Activated T-helper 17 cell treated with anti-CD3 and anti-CD28 coated beads, Interleukin-2, amount 50 U/mL, for 72 hours (primary cell): ENCODE results near the gene B4GALT7. TPM values are rescaled to one million over a fixed set of nuclear protein-coding genes. Genes with fewer than 3 reads are reported as not detected.
A peak's percentile ranks its signal among the peaks of the same experiment; 100 is the strongest.
"Not testable (repeated sequence)": the region's sequence is repeated elsewhere in the genome, so short reads cannot be mapped to it uniquely, and the experiment has no call there.

Experiments used
- ATAC-seq: fragments of 150-1000 bp; cut with Tn5 transposase; replicated peaks from 2 replicates; pipeline ENCODE4 v1.10.0; 2021; ENCODE audit warnings: mild to moderate bottlenecking, moderate library complexity
- H3K27ac Mint-ChIP-seq: one replicate; pipeline ENCODE4 v1.8.0; 2022; ENCODE audit warnings: mixed read lengths
- H3K27me3 Mint-ChIP-seq: one replicate; pipeline ENCODE4 v1.8.0; 2022; ENCODE audit warnings: mixed read lengths
- H3K36me3 Mint-ChIP-seq: one replicate; pipeline ENCODE4 v1.8.0; 2022; ENCODE audit warnings: low read depth, mild to moderate bottlenecking, mixed read lengths
- H3K4me1 Mint-ChIP-seq: one replicate; pipeline ENCODE4 v1.8.0; 2022; ENCODE audit warnings: mixed read lengths
- H3K4me3 Mint-ChIP-seq: one replicate; pipeline ENCODE4 v1.8.0; 2022; ENCODE audit warnings: mild to moderate bottlenecking, mixed read lengths
- H3K9me3 Mint-ChIP-seq: one replicate; pipeline ENCODE4 v1.8.0; 2022; ENCODE audit warnings: mixed read lengths
- total RNA-seq, 2 donors: library from RNA; stranded (reverse); gene quantifications; one replicate each; pipeline ENCODE4 v1.2.3, GENCODE V29; 2022

B4GALT7 gene
- 10 to 100 TPM; 11.6 to 14.3 TPM for total RNA-seq

- Mint-ChIP-seq H3K4me1 (peaks cover 25% of the 10 kb centered on the region), H3K4me3 (peak within 1 kb of the TSS; percentile 88), H3K9me3 (no peaks in the 10 kb centered on the region), H3K27me3 (no peaks in the 10 kb centered on the region), H3K36me3 (peaks cover 19% of the 10 kb centered on the region), H3K27ac (peak within 1 kb of the TSS; percentile 91)
- peak; percentile 89 for ATAC-seq
Measured at GRCh38 chr5:177599731-177600507, at the start of gene B4GALT7. TSS of gene B4GALT7 (plus strand) at chr5:177600132. CDS start at chr5:177600211, 79 bp downstream.

- Mint-ChIP-seq H3K4me1 (peaks cover 16% of the 10 kb centered on the region), H3K27ac (peak overlapping the region; percentile 78), H3K36me3 (peaks cover 38% of the 10 kb centered on the region), H3K27me3 (no peaks in the 10 kb centered on the region), H3K9me3 (no peaks in the 10 kb centered on the region), H3K4me3 (peak overlapping the region; percentile 75)
- no peak for ATAC-seq
Measured at GRCh38 chr5:177552839-177553455, 47.0 kb upstream of the B4GALT7 start.

GRCh38 chr5:177553671-177554429, 46.1 kb upstream of the B4GALT7 start:
- ATAC-seq = peak; percentile 51
- Mint-ChIP-seq H3K4me3 (peak overlapping the region; percentile 91), H3K27me3 (no peaks in the 10 kb centered on the region), H3K27ac (no peak overlapping the region), H3K4me1 (peaks cover 16% of the 10 kb centered on the region), H3K36me3 (peaks cover 35% of the 10 kb centered on the region), H3K9me3 (no peaks in the 10 kb centered on the region)

GRCh38 chr5:177554474-177555111, 45.3 kb upstream of the B4GALT7 start, which contains the start of gene FAM193B:
TSS of gene FAM193B (minus strand) at chr5:177554563. CDS start at chr5:177554458, 105 bp downstream.
- Mint-ChIP-seq H3K27me3 (no peaks in the 10 kb centered on the region), H3K4me3 (peak within 1 kb of the TSS; percentile 91)

GRCh38 chr5:177555228-177555627, 44.7 kb upstream of the B4GALT7 start:
- peaks cover 32% of the 10 kb centered on the region for H3K36me3 Mint-ChIP-seq
- ATAC-seq = no peak
- peak overlapping the region; percentile 91 for H3K4me3 Mint-ChIP-seq
- H3K27ac Mint-ChIP-seq = peak overlapping the region; percentile 88
- peaks cover 16% of the 10 kb centered on the region for H3K4me1 Mint-ChIP-seq
- no peaks in the 10 kb centered on the region for H3K9me3 Mint-ChIP-seq
- no peaks in the 10 kb centered on the region for H3K27me3 Mint-ChIP-seq

More at GRCh38 chr5:177554474-177555111, 45.3 kb upstream of the B4GALT7 start, which contains the start of gene FAM193B:
- peak; percentile 99 for ATAC-seq
- peaks cover 35% of the 10 kb centered on the region for H3K36me3 Mint-ChIP-seq
- H3K27ac Mint-ChIP-seq = peak within 1 kb of the TSS; percentile 88
- H3K4me1 Mint-ChIP-seq = peaks cover 16% of the 10 kb centered on the region
- H3K9me3 Mint-ChIP-seq = no peaks in the 10 kb centered on the region

- no peaks in the 10 kb centered on the region for H3K9me3 Mint-ChIP-seq
- H3K36me3 Mint-ChIP-seq = peaks cover 28% of the 10 kb centered on the region
- H3K27ac Mint-ChIP-seq = no peak overlapping the region
- no peak for ATAC-seq
- H3K27me3 Mint-ChIP-seq = no peaks in the 10 kb centered on the region
- H3K4me1 Mint-ChIP-seq = peaks cover 16% of the 10 kb centered on the region
- H3K4me3 Mint-ChIP-seq = peak overlapping the region; percentile 91
Measured at GRCh38 chr5:177555665-177556064, 44.3 kb upstream of the B4GALT7 start.

GRCh38 chr5:177557041-177557647, 42.8 kb upstream of the B4GALT7 start:
- ATAC-seq = no peak

GRCh38 chr5:177557796-177558195, 42.1 kb upstream of the B4GALT7 start:
- no peak for ATAC-seq
- Mint-ChIP-seq H3K27me3 (no peaks in the 10 kb centered on the region), H3K9me3 (no peaks in the 10 kb centered on the region), H3K4me3 (no peak overlapping the region), H3K27ac (no peak overlapping the region), H3K4me1 (peaks cover 6% of the 10 kb centered on the region), H3K36me3 (peaks cover 6% of the 10 kb centered on the region)

More at GRCh38 chr5:177557041-177557647, 42.8 kb upstream of the B4GALT7 start:
- no peaks in the 10 kb centered on the region for H3K27me3 Mint-ChIP-seq
- H3K9me3 Mint-ChIP-seq = no peaks in the 10 kb centered on the region
- no peak overlapping the region for H3K27ac Mint-ChIP-seq
- no peak overlapping the region for H3K4me3 Mint-ChIP-seq
- peaks cover 12% of the 10 kb centered on the region for H3K4me1 Mint-ChIP-seq
- peaks cover 13% of the 10 kb centered on the region for H3K36me3 Mint-ChIP-seq

- not testable (repeated sequence) for H3K9me3 Mint-ChIP-seq, H3K27ac Mint-ChIP-seq, ATAC-seq, H3K4me1 Mint-ChIP-seq, H3K36me3 Mint-ChIP-seq, H3K4me3 Mint-ChIP-seq, H3K27me3 Mint-ChIP-seq
Measured at GRCh38 chr5:177559446-177559941, 40.4 kb upstream of the B4GALT7 start.

GRCh38 chr5:177565046-177565445, 34.9 kb upstream of the B4GALT7 start:
- H3K9me3 Mint-ChIP-seq = no peaks in the 10 kb centered on the region
- H3K4me3 Mint-ChIP-seq = no peak overlapping the region
- no peaks in the 10 kb centered on the region for H3K36me3 Mint-ChIP-seq
- H3K27me3 Mint-ChIP-seq = peaks cover 12% of the 10 kb centered on the region
- no peak overlapping the region for H3K27ac Mint-ChIP-seq
- H3K4me1 Mint-ChIP-seq = no peaks in the 10 kb centered on the region
- peak; percentile 29 for ATAC-seq

GRCh38 chr5:177568326-177568725, 31.6 kb upstream of the B4GALT7 start:
- Mint-ChIP-seq H3K4me3 (no peak overlapping the region), H3K36me3 (no peaks in the 10 kb centered on the region), H3K27me3 (peaks cover 12% of the 10 kb centered on the region), H3K27ac (no peak overlapping the region), H3K9me3 (no peaks in the 10 kb centered on the region), H3K4me1 (no peaks in the 10 kb centered on the region)
- no peak for ATAC-seq

- Mint-ChIP-seq H3K9me3 (no peaks in the 10 kb centered on the region), H3K36me3 (no peaks in the 10 kb centered on the region), H3K27me3 (peaks cover 12% of the 10 kb centered on the region), H3K27ac (no peak overlapping the region), H3K4me1 (no peaks in the 10 kb centered on the region), H3K4me3 (no peak overlapping the region)
- no peak for ATAC-seq
Measured at GRCh38 chr5:177569894-177570293, 30.0 kb upstream of the B4GALT7 start.

- ATAC-seq = no peak
- no peaks in the 10 kb centered on the region for H3K4me1 Mint-ChIP-seq
- H3K27me3 Mint-ChIP-seq = no peaks in the 10 kb centered on the region
- no peaks in the 10 kb centered on the region for H3K9me3 Mint-ChIP-seq
- H3K4me3 Mint-ChIP-seq = no peak overlapping the region
- no peaks in the 10 kb centered on the region for H3K36me3 Mint-ChIP-seq
- H3K27ac Mint-ChIP-seq = no peak overlapping the region
Measured at GRCh38 chr5:177575488-177575887, 24.4 kb upstream of the B4GALT7 start.
